ENCODE results near the gene TMEM220.
"Not testable (repeated sequence)": the region's sequence is repeated elsewhere in the genome, so short reads cannot be mapped to it uniquely, and the experiment has no call there.

GRCh38 chr17:10695875-10696407, 33.9 kb downstream of the TMEM220 start:
- TF ChIP-seq EZH2 (IDR thresholded peaks at IDR 0.05; ENCODE audit: insufficient read depth, poor library complexity, severe bottlenecking); EZH2phosphoT487 (IDR thresholded peaks at IDR 0.05; ENCODE audit: insufficient read depth, low read depth): not testable (repeated sequence)

All from GM23248 (cell line).